Measurements from ENCODE around the gene DPH6. TPM values are rescaled to one million over a fixed set of nuclear protein-coding genes. Genes with fewer than 3 reads are reported as not detected.
A peak's percentile ranks its signal among the peaks of the same experiment; 100 is the strongest.
"Not testable (repeated sequence)": the region's sequence is repeated elsewhere in the genome, so short reads cannot be mapped to it uniquely, and the experiment has no call there.

Gene DPH6
- 10 to 100 TPM in 1 of 2 donors, 1 to 10 TPM in 1; 3.7 to 13.3 TPM for total RNA-seq

- Mint-ChIP-seq H3K27ac (peak within 1 kb of the TSS; percentile 100), H3K36me3 (peaks cover 10 to 15% of the 10 kb centered on the region in 2 donors), H3K9me3 (peaks cover 4 to 12% of the 10 kb centered on the region in 2 donors)
- ATAC-seq (peak; percentile 92 to 93), DNase-seq (ENCODE audit: low spot score in 2 of 2) (peak; percentile 78 to 87)
Observed at GRCh38 chr15:35545824-35546510, at the start of gene DPH6. DPH6 (minus strand) TSS chr15:35546165; CDS start chr15:35546141, 24 bp downstream.

GRCh38 chr15:35595656-35596055, 49.7 kb upstream of the DPH6 start:
- ATAC-seq (no peak), DNase-seq (ENCODE audit: low spot score in 2 of 2) (no peak)
- Mint-ChIP-seq H3K9me3 (peaks cover 6 to 11% of the 10 kb centered on the region in 2 donors), H3K36me3 (peaks cover 5 to 10% of the 10 kb centered on the region in 2 donors), H3K27ac (no peak overlapping the region)

GRCh38 chr15:35591987-35592386, 46.0 kb upstream of the DPH6 start:
- not testable (repeated sequence) for H3K27ac Mint-ChIP-seq, ATAC-seq
- peaks cover 6 to 11% of the 10 kb centered on the region in 2 donors for H3K9me3 Mint-ChIP-seq

GRCh38 chr15:35583863-35584528, 38.0 kb upstream of the DPH6 start:
- no peak for DNase-seq (ENCODE audit: low spot score in 2 of 2)
- ATAC-seq: no peak
- H3K9me3 Mint-ChIP-seq: no peaks in the 10 kb centered on the region
- H3K36me3 Mint-ChIP-seq: no peaks in the 10 kb centered on the region
- H3K27ac Mint-ChIP-seq: no peak overlapping the region

More at GRCh38 chr15:35591987-35592386, 46.0 kb upstream of the DPH6 start:
- DNase-seq (ENCODE audit: low spot score in 2 of 2): not testable (repeated sequence)
- H3K36me3 Mint-ChIP-seq: peaks cover 5 to 16% of the 10 kb centered on the region in 2 donors

- DNase-seq (ENCODE audit: low spot score in 2 of 2) (no peak), ATAC-seq (no peak)
- H3K27ac Mint-ChIP-seq: no peak overlapping the region
- H3K9me3 Mint-ChIP-seq: no peaks in the 10 kb centered on the region
- no peaks in the 10 kb centered on the region for H3K36me3 Mint-ChIP-seq
Observed at GRCh38 chr15:35580606-35581005, 34.6 kb upstream of the DPH6 start.

- DNase-seq (ENCODE audit: low spot score in 2 of 2): no peak
- H3K27ac Mint-ChIP-seq: no peak overlapping the region
- H3K36me3 Mint-ChIP-seq: no peaks in the 10 kb centered on the region
- no peak for ATAC-seq
- no peaks in the 10 kb centered on the region for H3K9me3 Mint-ChIP-seq
Observed at GRCh38 chr15:35567392-35567791, 21.4 kb upstream of the DPH6 start.

- no peaks in the 10 kb centered on the region for H3K9me3 Mint-ChIP-seq
- DNase-seq (ENCODE audit: low spot score in 2 of 2): no peak
- ATAC-seq: no peak
- H3K27ac Mint-ChIP-seq: no peak overlapping the region
- H3K36me3 Mint-ChIP-seq: no peaks in the 10 kb centered on the region
Observed at GRCh38 chr15:35566991-35567390, 21.0 kb upstream of the DPH6 start.

- no peak for DNase-seq (ENCODE audit: low spot score in 2 of 2)
- H3K36me3 Mint-ChIP-seq: no peaks in the 10 kb centered on the region
- peak in 1 of 2 donors; percentile 61 for ATAC-seq
- H3K27ac Mint-ChIP-seq: no peak overlapping the region
- H3K9me3 Mint-ChIP-seq: no peaks in the 10 kb centered on the region
Observed at GRCh38 chr15:35565901-35566300, 19.9 kb upstream of the DPH6 start.

GRCh38 chr15:35562641-35563040, 16.7 kb upstream of the DPH6 start:
- Mint-ChIP-seq H3K27ac (no peak overlapping the region), H3K9me3 (no peaks in the 10 kb centered on the region), H3K36me3 (no peaks in the 10 kb centered on the region)
- no peak for DNase-seq (ENCODE audit: low spot score in 2 of 2)
- no peak for ATAC-seq

GRCh38 chr15:35561308-35561707, 15.3 kb upstream of the DPH6 start:
- ATAC-seq (no peak), DNase-seq (ENCODE audit: low spot score in 2 of 2) (no peak)
- Mint-ChIP-seq H3K27ac (no peak overlapping the region), H3K36me3 (no peaks in the 10 kb centered on the region), H3K9me3 (no peaks in the 10 kb centered on the region)

GRCh38 chr15:35560870-35561269, 14.9 kb upstream of the DPH6 start:
- no peak for DNase-seq (ENCODE audit: low spot score in 2 of 2)
- no peaks in the 10 kb centered on the region for H3K9me3 Mint-ChIP-seq
- H3K27ac Mint-ChIP-seq: no peak overlapping the region
- no peak for ATAC-seq
- H3K36me3 Mint-ChIP-seq: no peaks in the 10 kb centered on the region

- Mint-ChIP-seq H3K36me3 (no peaks in the 10 kb centered on the region), H3K27ac (no peak overlapping the region), H3K9me3 (no peaks in the 10 kb centered on the region)
- ATAC-seq: no peak
- no peak for DNase-seq (ENCODE audit: low spot score in 2 of 2)
Observed at GRCh38 chr15:35560258-35560657, 14.3 kb upstream of the DPH6 start.

GRCh38 chr15:35559683-35560082, 13.7 kb upstream of the DPH6 start:
- DNase-seq (ENCODE audit: low spot score in 2 of 2): no peak
- no peak for ATAC-seq
- H3K27ac Mint-ChIP-seq: no peak overlapping the region
- no peaks in the 10 kb centered on the region for H3K9me3 Mint-ChIP-seq
- H3K36me3 Mint-ChIP-seq: no peaks in the 10 kb centered on the region

GRCh38 chr15:35557544-35557943, 11.6 kb upstream of the DPH6 start:
- H3K36me3 Mint-ChIP-seq: no peaks in the 10 kb centered on the region

GRCh38 chr15:35557012-35557411, 11.0 kb upstream of the DPH6 start:
- no peak for DNase-seq (ENCODE audit: low spot score in 2 of 2)
- Mint-ChIP-seq H3K9me3 (no peaks in the 10 kb centered on the region), H3K36me3 (no peaks in the 10 kb centered on the region), H3K27ac (no peak overlapping the region)
- no peak for ATAC-seq

More at GRCh38 chr15:35557544-35557943, 11.6 kb upstream of the DPH6 start:
- DNase-seq (ENCODE audit: low spot score in 2 of 2) (no peak), ATAC-seq (peak in 1 of 2 donors; percentile 43)
- Mint-ChIP-seq H3K9me3 (no peaks in the 10 kb centered on the region), H3K27ac (no peak overlapping the region)

GRCh38 chr15:35555244-35555643, 9.3 kb upstream of the DPH6 start:
- no peak for ATAC-seq
- Mint-ChIP-seq H3K9me3 (no peaks in the 10 kb centered on the region), H3K36me3 (no peaks in the 10 kb centered on the region), H3K27ac (no peak overlapping the region)
- no peak for DNase-seq (ENCODE audit: low spot score in 2 of 2)

- ATAC-seq: no peak
- Mint-ChIP-seq H3K27ac (no peak overlapping the region), H3K9me3 (peaks cover 0 to 12% of the 10 kb centered on the region in 2 donors), H3K36me3 (peaks cover 0 to 9% of the 10 kb centered on the region in 2 donors)
- DNase-seq (ENCODE audit: low spot score in 2 of 2): no peak
Observed at GRCh38 chr15:35550957-35551356, 5.0 kb upstream of the DPH6 start.

- peaks cover 10 to 15% of the 10 kb centered on the region in 2 donors for H3K36me3 Mint-ChIP-seq
- DNase-seq (ENCODE audit: low spot score in 2 of 2) (no peak), ATAC-seq (no peak)
- peaks cover 4 to 12% of the 10 kb centered on the region in 2 donors for H3K9me3 Mint-ChIP-seq
- no peak overlapping the region for H3K27ac Mint-ChIP-seq
Observed at GRCh38 chr15:35549567-35549966, 3.6 kb upstream of the DPH6 start.
